Measurements from ENCODE around the gene LRRC14B. TPM values are rescaled to one million over a fixed set of nuclear protein-coding genes. Genes with fewer than 3 reads are reported as not detected.

LRRC14B gene
- total RNA-seq, 2 experiments from 2014 or later: 4.9 to 9.2 TPM

- no peak overlapping the region for H3K4me2 ChIP-seq (ENCODE audit: low read length)
- ChIA-PET CTCF (ENCODE audit: unreplicated experiment) (no interaction called here), POLR2A (no interaction called here)
Observed at GRCh38 chr5:204966-205670, 13.8 kb downstream of the LRRC14B start.

GRCh38 chr5:206406-206805 is 15.1 kb downstream of the LRRC14B start:
- Histone ChIP-seq H3K9me2 (ENCODE audit: insufficient read depth, low read length) (no peaks in the 10 kb centered on the region), H2AFZ (ENCODE audit: low read length) (no peak overlapping the region), H4K20me1 (ENCODE audit: insufficient read depth, low read length) (peaks cover 5% of the 10 kb centered on the region), H3K9me3 (ENCODE audit: low read length) (no peaks in the 10 kb centered on the region), H3K27ac (ENCODE audit: low read depth, low read length, poor library complexity, severe bottlenecking) (no peak overlapping the region), H3K4me1 (ENCODE audit: insufficient read depth, low read length, poor library complexity, severe bottlenecking) (peaks cover 27% of the 10 kb centered on the region), H3K79me2 (ENCODE audit: insufficient read depth, low read depth, low read length) (peaks cover 31% of the 10 kb centered on the region), H3K4me2 (ENCODE audit: low read length) (no peak overlapping the region), H3K36me3 (ENCODE audit: insufficient read depth, low read length) (peaks cover 55% of the 10 kb centered on the region), H3K4me3 (ENCODE audit: low read depth, low read length, poor library complexity, severe bottlenecking) (no peak overlapping the region)
- ChIA-PET POLR2A (no interaction called here), CTCF (ENCODE audit: unreplicated experiment) (no interaction called here)
- no TSS peak for BruUV-seq (replicated peaks)
- intact Hi-C loops (cut with micrococcal nuclease; ENCODE audit: unreplicated experiment): no loop called here
- TF ChIP-seq EZH2phosphoT487 (IDR thresholded peaks at IDR 0.05; ENCODE audit: borderline replicate concordance, low read depth, low read length) (no peak), CTCF (conservative IDR thresholded peaks at IDR 0.05; ENCODE audit: low read length) (no peak)
- no peak for DNase-seq (ENCODE audit: low spot score)

More at GRCh38 chr5:204966-205670, 13.8 kb downstream of the LRRC14B start:
- Histone ChIP-seq H3K4me1 (ENCODE audit: insufficient read depth, low read length, poor library complexity, severe bottlenecking) (peaks cover 39% of the 10 kb centered on the region), H3K79me2 (ENCODE audit: insufficient read depth, low read depth, low read length) (peaks cover 34% of the 10 kb centered on the region), H3K9me3 (ENCODE audit: low read length) (no peaks in the 10 kb centered on the region), H4K20me1 (ENCODE audit: insufficient read depth, low read length) (peaks cover 2% of the 10 kb centered on the region), H3K4me3 (ENCODE audit: low read depth, low read length, poor library complexity, severe bottlenecking) (no peak overlapping the region), H3K27ac (ENCODE audit: low read depth, low read length, poor library complexity, severe bottlenecking) (no peak overlapping the region), H3K9me2 (ENCODE audit: insufficient read depth, low read length) (no peaks in the 10 kb centered on the region), H2AFZ (ENCODE audit: low read length) (no peak overlapping the region), H3K36me3 (ENCODE audit: insufficient read depth, low read length) (peaks cover 55% of the 10 kb centered on the region)
- intact Hi-C loops (cut with micrococcal nuclease; ENCODE audit: unreplicated experiment): no loop called here
- TF ChIP-seq EZH2phosphoT487 (IDR thresholded peaks at IDR 0.05; ENCODE audit: borderline replicate concordance, low read depth, low read length) (no peak), CTCF (conservative IDR thresholded peaks at IDR 0.05; ENCODE audit: low read length) (no peak)
- DNase-seq (ENCODE audit: low spot score): no peak
- BruUV-seq (replicated peaks): TSS peak; percentile 64

- DNase-seq (ENCODE audit: low spot score): no peak
- peaks cover 31% of the 10 kb centered on the region for H3K79me2 ChIP-seq (ENCODE audit: insufficient read depth, low read depth, low read length)
- ChIA-PET CTCF (ENCODE audit: unreplicated experiment) (no interaction called here), POLR2A (interaction anchor here (0.6 to 0.7 kb wide), 2 partner anchors 12 to 16 kb away, joined by 3 read pairs; no protein-coding TSS in a partner anchor)
- no peak overlapping the region for H3K27ac ChIP-seq (ENCODE audit: low read depth, low read length, poor library complexity, severe bottlenecking)
- H3K4me2 ChIP-seq (ENCODE audit: low read length): no peak overlapping the region
- H4K20me1 ChIP-seq (ENCODE audit: insufficient read depth, low read length): peaks cover 5% of the 10 kb centered on the region
- TF ChIP-seq CTCF (conservative IDR thresholded peaks at IDR 0.05; ENCODE audit: low read length) (no peak), EZH2phosphoT487 (IDR thresholded peaks at IDR 0.05; ENCODE audit: borderline replicate concordance, low read depth, low read length) (no peak)
- peaks cover 55% of the 10 kb centered on the region for H3K36me3 ChIP-seq (ENCODE audit: insufficient read depth, low read length)
- BruUV-seq (replicated peaks): no TSS peak
- peaks cover 20% of the 10 kb centered on the region for H3K4me1 ChIP-seq (ENCODE audit: insufficient read depth, low read length, poor library complexity, severe bottlenecking)
- H2AFZ ChIP-seq (ENCODE audit: low read length): no peak overlapping the region
- H3K9me2 ChIP-seq (ENCODE audit: insufficient read depth, low read length): no peaks in the 10 kb centered on the region
- no peak overlapping the region for H3K4me3 ChIP-seq (ENCODE audit: low read depth, low read length, poor library complexity, severe bottlenecking)
- H3K9me3 ChIP-seq (ENCODE audit: low read length): no peaks in the 10 kb centered on the region
- intact Hi-C loops (cut with micrococcal nuclease; ENCODE audit: unreplicated experiment): no loop called here
Observed at GRCh38 chr5:206927-207536, 15.7 kb downstream of the LRRC14B start.

Data from OCI-LY7 (cell line).